Prostate gland (tissue), 2 donors: Measurements from ENCODE around the gene PDPK1.

Experiments
- POLR2A ChIP-seq: fragments of 450-650 bp; IDR thresholded peaks from one replicate; pipeline ENCODE4 v1.6.1; 2016; ENCODE audit warnings: antibody characterized with exemption, mild to moderate bottlenecking
- POLR2AphosphoS5 ChIP-seq: sonication (generic); formaldehyde crosslinking; IDR thresholded peaks from one replicate; pipeline ENCODE4 v1.6.1; 2017; ENCODE audit warnings: antibody characterized with exemption
- TF ChIP-seq, protein P1 (sequence below), 4 experiments: fragments of 200-600 bp in 2 of 4; fragments of 450-650 bp in 2 of 4; sonication (generic) in 2 of 4; IDR thresholded peaks; 1 replicate in 3 of 4; 2 replicates in 1 of 4; pipeline ENCODE4 v1.5.1; 2016 to 2019; ENCODE audit warnings: antibody characterized with exemption in 4 of 4, mild to moderate bottlenecking in 2 of 4, moderate library complexity in 2 of 4

DNA sequence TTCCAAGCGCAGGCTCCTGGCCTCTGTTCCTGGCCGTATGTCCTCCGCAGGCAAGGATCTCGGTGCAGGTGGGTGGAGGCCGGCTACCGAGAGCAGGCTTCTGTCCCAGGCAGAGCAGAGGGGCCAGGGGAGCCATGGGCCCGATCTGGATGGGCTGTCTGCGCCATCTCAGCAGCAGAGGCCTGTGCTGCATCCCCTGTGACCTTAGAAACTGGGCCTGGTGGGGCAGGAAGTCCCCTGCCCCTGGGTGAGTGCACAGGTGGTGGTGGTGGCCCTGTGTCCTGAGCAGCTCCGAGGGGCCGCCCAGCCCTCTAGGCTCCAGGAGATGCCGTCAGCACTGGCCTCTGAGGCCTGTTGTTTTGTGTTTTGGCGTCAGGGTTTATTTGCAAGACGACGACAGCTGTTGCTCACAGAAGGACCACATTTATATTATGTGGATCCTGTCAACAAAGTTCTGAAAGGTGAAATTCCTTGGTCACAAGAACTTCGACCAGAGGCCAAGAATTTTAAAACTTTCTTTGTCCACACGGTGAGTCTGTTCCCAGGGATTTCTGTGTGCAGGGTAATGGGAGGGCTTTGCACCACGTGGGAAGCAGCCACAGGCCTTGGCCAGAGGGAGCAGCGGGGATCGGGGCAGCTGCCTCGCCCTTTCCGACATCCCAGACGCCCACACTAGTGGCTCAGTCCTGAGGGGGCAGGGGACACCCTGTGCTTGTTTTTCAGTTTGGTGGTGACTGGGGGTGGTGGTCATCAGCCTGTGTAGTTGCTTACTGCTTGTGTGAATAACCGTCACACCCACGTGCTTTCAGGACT is 59.1 kb downstream of the PDPK1 start:
- TF ChIP-seq, protein P1, sequence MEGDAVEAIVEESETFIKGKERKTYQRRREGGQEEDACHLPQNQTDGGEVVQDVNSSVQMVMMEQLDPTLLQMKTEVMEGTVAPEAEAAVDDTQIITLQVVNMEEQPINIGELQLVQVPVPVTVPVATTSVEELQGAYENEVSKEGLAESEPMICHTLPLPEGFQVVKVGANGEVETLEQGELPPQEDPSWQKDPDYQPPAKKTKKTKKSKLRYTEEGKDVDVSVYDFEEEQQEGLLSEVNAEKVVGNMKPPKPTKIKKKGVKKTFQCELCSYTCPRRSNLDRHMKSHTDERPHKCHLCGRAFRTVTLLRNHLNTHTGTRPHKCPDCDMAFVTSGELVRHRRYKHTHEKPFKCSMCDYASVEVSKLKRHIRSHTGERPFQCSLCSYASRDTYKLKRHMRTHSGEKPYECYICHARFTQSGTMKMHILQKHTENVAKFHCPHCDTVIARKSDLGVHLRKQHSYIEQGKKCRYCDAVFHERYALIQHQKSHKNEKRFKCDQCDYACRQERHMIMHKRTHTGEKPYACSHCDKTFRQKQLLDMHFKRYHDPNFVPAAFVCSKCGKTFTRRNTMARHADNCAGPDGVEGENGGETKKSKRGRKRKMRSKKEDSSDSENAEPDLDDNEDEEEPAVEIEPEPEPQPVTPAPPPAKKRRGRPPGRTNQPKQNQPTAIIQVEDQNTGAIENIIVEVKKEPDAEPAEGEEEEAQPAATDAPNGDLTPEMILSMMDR (IDR thresholded peaks at IDR 0.05): no peak
- TF ChIP-seq POLR2A (no peak), POLR2AphosphoS5 (no peak)
